ENCODE data around the gene AHNAK2.

GRCh38 chr14:104982548-104983230 is 4.5 kb upstream of the AHNAK2 start:
- TF ChIP-seq GATA2 (IDR thresholded peaks at IDR 0.05; ENCODE audit: low read depth, low read length) (no peak), GATA3 (IDR thresholded peaks at IDR 0.05; ENCODE audit: low read depth, low read length) (no peak)
